ENCODE results near the gene CASP2.

DNA sequence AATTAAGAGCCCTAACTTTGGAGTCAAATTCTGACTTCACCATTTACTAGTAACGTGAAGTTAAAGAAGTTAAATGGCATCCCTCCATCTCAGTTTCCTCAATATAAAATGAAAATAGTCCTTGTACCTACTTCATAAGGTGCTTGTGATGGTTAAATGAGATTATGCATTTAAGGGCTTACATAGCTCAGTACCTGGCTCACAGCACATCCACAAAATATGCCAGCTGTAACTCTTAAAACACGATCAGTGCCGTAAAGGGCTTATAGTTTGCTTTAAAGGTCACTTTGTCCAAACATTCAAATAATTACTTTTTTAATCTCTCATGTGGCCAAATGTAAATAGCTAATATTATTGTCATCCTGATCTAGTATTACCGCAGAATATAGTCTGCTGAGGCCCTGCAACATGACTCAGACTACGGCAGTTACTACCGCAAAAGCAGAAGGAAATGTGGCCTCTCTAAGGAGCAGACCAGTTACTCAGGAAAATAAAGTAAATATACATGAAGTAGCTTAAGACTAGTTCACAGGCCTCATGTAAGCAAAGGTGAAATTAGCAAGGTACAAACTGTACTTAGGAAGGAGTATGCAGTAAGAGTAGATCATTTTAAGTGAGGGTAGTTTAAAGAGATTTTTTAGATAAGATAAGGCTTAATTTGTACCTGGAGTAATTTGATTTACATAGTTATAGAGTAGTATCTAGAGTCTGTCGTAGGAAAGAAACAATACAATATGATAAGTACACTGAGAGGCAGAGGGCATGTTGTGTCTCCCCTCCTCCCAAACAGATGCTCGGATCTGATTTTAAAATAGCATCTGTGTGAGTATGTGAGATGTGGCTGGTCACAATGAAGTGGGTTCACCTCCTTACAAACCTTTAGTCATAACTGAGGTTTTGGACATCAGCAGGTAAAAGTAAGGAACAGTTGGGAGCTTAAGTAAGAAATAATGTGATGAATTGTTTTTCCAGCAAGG, 13.1 kb downstream of the CASP2 start:
- TF ChIP-seq, protein P1, sequence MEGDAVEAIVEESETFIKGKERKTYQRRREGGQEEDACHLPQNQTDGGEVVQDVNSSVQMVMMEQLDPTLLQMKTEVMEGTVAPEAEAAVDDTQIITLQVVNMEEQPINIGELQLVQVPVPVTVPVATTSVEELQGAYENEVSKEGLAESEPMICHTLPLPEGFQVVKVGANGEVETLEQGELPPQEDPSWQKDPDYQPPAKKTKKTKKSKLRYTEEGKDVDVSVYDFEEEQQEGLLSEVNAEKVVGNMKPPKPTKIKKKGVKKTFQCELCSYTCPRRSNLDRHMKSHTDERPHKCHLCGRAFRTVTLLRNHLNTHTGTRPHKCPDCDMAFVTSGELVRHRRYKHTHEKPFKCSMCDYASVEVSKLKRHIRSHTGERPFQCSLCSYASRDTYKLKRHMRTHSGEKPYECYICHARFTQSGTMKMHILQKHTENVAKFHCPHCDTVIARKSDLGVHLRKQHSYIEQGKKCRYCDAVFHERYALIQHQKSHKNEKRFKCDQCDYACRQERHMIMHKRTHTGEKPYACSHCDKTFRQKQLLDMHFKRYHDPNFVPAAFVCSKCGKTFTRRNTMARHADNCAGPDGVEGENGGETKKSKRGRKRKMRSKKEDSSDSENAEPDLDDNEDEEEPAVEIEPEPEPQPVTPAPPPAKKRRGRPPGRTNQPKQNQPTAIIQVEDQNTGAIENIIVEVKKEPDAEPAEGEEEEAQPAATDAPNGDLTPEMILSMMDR (IDR thresholded peaks at IDR 0.05; ENCODE audit: insufficient read depth, low read length), result no peak
- no peak for TF ChIP-seq GABPA (IDR thresholded peaks at IDR 0.05; ENCODE audit: low read depth)
- peak; percentile 86 for TF ChIP-seq POLR2AphosphoS5 (IDR thresholded peaks at IDR 0.05; ENCODE audit: low read depth)
- TF ChIP-seq, protein P2, sequence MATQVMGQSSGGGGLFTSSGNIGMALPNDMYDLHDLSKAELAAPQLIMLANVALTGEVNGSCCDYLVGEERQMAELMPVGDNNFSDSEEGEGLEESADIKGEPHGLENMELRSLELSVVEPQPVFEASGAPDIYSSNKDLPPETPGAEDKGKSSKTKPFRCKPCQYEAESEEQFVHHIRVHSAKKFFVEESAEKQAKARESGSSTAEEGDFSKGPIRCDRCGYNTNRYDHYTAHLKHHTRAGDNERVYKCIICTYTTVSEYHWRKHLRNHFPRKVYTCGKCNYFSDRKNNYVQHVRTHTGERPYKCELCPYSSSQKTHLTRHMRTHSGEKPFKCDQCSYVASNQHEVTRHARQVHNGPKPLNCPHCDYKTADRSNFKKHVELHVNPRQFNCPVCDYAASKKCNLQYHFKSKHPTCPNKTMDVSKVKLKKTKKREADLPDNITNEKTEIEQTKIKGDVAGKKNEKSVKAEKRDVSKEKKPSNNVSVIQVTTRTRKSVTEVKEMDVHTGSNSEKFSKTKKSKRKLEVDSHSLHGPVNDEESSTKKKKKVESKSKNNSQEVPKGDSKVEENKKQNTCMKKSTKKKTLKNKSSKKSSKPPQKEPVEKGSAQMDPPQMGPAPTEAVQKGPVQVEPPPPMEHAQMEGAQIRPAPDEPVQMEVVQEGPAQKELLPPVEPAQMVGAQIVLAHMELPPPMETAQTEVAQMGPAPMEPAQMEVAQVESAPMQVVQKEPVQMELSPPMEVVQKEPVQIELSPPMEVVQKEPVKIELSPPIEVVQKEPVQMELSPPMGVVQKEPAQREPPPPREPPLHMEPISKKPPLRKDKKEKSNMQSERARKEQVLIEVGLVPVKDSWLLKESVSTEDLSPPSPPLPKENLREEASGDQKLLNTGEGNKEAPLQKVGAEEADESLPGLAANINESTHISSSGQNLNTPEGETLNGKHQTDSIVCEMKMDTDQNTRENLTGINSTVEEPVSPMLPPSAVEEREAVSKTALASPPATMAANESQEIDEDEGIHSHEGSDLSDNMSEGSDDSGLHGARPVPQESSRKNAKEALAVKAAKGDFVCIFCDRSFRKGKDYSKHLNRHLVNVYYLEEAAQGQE (IDR thresholded peaks at IDR 0.05; ENCODE audit: insufficient replicate concordance, low read depth), result no peak
- TF ChIP-seq SPI1 (IDR thresholded peaks at IDR 0.05; ENCODE audit: borderline replicate concordance, low read depth), result peak; percentile 43; the same call in 1 of the 2 replicates

Data from HL-60 (cell line).